Measurements from ENCODE around the gene POLDIP2.

DNA sequence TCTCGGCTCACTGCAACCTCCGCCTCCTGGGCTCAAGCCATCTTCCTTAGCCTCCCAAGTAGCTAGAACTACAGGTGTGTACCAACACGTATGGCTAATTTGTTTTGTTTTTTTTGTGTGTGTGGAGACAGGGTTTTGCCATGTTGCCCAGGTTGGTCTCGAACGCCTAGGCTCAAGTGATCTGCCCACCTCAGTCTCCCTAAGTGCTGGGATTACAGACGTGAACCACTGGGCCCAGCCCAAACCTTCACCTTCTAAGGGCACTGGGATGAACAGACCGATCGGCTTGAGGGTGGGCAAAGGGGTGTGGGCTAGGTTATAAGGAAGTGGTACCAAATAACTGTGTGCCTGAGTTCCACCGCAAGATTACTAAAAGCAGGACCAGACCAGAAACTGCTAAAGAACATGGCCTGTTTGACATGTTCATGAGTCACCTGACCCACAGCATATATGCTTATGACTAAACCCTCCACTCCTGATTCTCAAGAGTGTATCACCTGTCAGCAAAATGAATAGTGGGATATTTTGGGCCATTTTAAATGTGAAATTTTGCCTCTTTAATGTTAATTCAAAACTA, 30.2 kb downstream of the POLDIP2 start:
- TF ChIP-seq SIN3A (IDR thresholded peaks at IDR 0.05; ENCODE audit: borderline replicate concordance, insufficient read depth, low read length), result no peak
- TF ChIP-seq POLR2AphosphoS5 (IDR thresholded peaks at IDR 0.05; ENCODE audit: low read depth, low read length), result no peak
- TF ChIP-seq TAF1 (IDR thresholded peaks at IDR 0.05; ENCODE audit: borderline replicate concordance, insufficient read depth, low read length), result no peak
- TF ChIP-seq, protein P1, sequence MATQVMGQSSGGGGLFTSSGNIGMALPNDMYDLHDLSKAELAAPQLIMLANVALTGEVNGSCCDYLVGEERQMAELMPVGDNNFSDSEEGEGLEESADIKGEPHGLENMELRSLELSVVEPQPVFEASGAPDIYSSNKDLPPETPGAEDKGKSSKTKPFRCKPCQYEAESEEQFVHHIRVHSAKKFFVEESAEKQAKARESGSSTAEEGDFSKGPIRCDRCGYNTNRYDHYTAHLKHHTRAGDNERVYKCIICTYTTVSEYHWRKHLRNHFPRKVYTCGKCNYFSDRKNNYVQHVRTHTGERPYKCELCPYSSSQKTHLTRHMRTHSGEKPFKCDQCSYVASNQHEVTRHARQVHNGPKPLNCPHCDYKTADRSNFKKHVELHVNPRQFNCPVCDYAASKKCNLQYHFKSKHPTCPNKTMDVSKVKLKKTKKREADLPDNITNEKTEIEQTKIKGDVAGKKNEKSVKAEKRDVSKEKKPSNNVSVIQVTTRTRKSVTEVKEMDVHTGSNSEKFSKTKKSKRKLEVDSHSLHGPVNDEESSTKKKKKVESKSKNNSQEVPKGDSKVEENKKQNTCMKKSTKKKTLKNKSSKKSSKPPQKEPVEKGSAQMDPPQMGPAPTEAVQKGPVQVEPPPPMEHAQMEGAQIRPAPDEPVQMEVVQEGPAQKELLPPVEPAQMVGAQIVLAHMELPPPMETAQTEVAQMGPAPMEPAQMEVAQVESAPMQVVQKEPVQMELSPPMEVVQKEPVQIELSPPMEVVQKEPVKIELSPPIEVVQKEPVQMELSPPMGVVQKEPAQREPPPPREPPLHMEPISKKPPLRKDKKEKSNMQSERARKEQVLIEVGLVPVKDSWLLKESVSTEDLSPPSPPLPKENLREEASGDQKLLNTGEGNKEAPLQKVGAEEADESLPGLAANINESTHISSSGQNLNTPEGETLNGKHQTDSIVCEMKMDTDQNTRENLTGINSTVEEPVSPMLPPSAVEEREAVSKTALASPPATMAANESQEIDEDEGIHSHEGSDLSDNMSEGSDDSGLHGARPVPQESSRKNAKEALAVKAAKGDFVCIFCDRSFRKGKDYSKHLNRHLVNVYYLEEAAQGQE (IDR thresholded peaks at IDR 0.05; ENCODE audit: insufficient read depth in 1 of 2, low read depth in 2 of 2, low read length in 2 of 2), result no peak
